ENCODE data around the gene LCE5A.
A peak's percentile ranks its signal among the peaks of the same experiment; 100 is the strongest.

Gene LCE5A, protein sequence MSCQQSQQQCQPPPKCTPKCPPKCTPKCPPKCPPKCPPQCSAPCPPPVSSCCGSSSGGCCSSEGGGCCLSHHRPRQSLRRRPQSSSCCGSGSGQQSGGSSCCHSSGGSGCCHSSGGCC

DNA sequence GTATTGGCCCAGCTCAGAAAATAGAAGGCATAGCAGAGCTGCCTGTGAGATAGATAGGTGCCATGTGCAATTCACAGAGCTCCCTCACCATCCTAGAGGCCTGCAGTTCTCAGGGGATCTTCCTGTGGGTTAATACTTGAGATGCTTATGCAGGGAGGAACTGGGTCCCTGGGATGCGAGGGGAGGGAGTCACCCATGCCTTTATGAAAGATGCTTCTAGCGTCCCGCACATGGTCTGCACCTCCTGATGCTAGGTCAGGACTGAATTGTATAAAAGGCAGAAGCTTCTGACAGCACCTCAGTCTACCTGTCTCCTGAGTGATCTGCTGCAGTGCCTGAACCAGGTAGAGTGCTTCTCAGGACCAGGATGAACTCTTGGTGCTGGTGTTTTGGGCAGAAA, at the start of gene LCE5A:
LCE5A (plus strand) TSS at position 301 of the 400 bp plus-strand sequence. CDS start 732 bp downstream, outside the sequence.
- TF ChIP-seq, protein P1, sequence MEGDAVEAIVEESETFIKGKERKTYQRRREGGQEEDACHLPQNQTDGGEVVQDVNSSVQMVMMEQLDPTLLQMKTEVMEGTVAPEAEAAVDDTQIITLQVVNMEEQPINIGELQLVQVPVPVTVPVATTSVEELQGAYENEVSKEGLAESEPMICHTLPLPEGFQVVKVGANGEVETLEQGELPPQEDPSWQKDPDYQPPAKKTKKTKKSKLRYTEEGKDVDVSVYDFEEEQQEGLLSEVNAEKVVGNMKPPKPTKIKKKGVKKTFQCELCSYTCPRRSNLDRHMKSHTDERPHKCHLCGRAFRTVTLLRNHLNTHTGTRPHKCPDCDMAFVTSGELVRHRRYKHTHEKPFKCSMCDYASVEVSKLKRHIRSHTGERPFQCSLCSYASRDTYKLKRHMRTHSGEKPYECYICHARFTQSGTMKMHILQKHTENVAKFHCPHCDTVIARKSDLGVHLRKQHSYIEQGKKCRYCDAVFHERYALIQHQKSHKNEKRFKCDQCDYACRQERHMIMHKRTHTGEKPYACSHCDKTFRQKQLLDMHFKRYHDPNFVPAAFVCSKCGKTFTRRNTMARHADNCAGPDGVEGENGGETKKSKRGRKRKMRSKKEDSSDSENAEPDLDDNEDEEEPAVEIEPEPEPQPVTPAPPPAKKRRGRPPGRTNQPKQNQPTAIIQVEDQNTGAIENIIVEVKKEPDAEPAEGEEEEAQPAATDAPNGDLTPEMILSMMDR (IDR thresholded peaks at IDR 0.05; ENCODE audit: low read depth, low read length, missing control alignments) = no peak
- Histone ChIP-seq H3K27ac (no peak within 1 kb of the TSS), H3K27me3 (replicated peaks) (peaks cover 6% of the 10 kb centered on the region), H3K4me3 (ENCODE audit: low read depth, low read length) (no peak within 1 kb of the TSS), H3K36me3 (replicated peaks) (no peaks in the 10 kb centered on the region)
- in situ Hi-C loops (cut with HindIII; ENCODE audit: low pct_ligation_motif_present, low sequenced_read_pairs) = no loop called here
- DNase-seq = no peak

DNA sequence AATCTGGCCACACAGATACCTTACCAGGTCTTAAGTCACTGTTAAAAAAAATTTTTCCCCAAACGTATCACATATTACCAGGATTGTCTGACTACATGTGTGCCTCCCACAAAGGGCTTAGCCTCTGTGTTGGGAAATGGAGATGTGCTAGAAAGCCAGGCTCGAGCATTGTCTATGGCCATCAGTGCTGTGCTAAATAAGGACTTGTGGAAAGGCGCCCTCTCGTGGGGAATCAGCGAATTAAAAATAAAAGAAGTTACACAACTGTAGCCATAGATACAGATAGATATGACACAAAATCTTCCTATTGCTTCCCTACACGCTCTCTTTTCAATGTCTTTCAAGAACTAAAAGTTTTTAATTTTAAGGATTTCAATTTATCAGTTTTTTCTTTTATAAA, 49.1 kb upstream of the LCE5A start:
- no peak overlapping the region for H3K4me3 ChIP-seq (ENCODE audit: low read depth, low read length)
- TF ChIP-seq, protein P1 (IDR thresholded peaks at IDR 0.05; ENCODE audit: low read depth, low read length, missing control alignments) = peak; percentile 72
- in situ Hi-C loops (cut with HindIII; ENCODE audit: low pct_ligation_motif_present, low sequenced_read_pairs) = no loop called here
- H3K36me3 ChIP-seq (replicated peaks) = no peaks in the 10 kb centered on the region
- H3K27me3 ChIP-seq (replicated peaks) = no peaks in the 10 kb centered on the region
- DNase-seq = peak; percentile 66
- H3K27ac ChIP-seq = no peak overlapping the region

DNA sequence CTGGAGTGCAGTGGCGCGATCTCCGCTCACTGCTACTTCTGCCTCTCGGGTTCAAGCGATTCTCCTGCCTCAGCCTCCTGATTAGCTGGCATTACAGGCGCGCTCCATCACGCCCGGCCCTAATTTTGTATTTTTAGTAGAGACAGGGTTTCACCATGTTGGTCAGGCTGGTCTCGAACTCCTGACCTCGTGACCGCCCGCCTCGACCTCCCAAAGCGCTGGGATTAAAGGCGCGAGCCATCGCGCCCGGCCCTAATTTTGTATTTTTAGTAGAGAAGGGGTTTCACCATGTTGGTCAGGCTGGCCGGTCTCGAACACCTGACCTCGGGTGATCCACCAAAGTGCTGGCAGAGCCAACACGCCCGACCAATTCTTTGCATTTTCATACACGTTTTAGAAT, 48.0 kb upstream of the LCE5A start:
- in situ Hi-C loops (cut with HindIII; ENCODE audit: low pct_ligation_motif_present, low sequenced_read_pairs) = no loop called here
- TF ChIP-seq, protein P1 (IDR thresholded peaks at IDR 0.05; ENCODE audit: low read depth, low read length, missing control alignments) = no peak
- Histone ChIP-seq H3K27me3 (replicated peaks) (no peaks in the 10 kb centered on the region), H3K27ac (no peak overlapping the region), H3K36me3 (replicated peaks) (no peaks in the 10 kb centered on the region), H3K4me3 (ENCODE audit: low read depth, low read length) (no peak overlapping the region)
- DNase-seq = no peak

DNA sequence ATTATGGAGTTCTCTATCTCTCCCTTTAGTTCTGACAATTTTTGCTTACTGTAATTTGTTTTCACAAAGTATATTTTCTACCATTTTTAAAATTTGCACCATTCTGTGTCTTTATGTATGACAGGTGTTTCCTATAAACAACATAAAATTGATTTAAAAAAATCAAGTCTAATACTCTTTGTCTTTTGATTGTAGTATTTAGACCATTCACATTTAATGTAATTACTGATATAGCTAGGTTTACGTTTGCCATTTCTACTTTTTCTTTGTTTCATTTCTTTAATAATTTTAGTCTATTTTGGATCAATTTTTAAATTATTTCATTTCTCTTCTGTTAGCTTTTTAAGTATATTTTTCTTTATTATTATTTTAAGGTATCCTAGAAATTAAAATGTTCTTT, 44.4 kb upstream of the LCE5A start:
- no peak overlapping the region for H3K4me3 ChIP-seq (ENCODE audit: low read depth, low read length)
- TF ChIP-seq, protein P1 (IDR thresholded peaks at IDR 0.05; ENCODE audit: low read depth, low read length, missing control alignments) = no peak
- in situ Hi-C loops (cut with HindIII; ENCODE audit: low pct_ligation_motif_present, low sequenced_read_pairs) = no loop called here
- no peak for DNase-seq
- no peak overlapping the region for H3K27ac ChIP-seq
- no peaks in the 10 kb centered on the region for H3K36me3 ChIP-seq (replicated peaks)
- no peaks in the 10 kb centered on the region for H3K27me3 ChIP-seq (replicated peaks)

DNA sequence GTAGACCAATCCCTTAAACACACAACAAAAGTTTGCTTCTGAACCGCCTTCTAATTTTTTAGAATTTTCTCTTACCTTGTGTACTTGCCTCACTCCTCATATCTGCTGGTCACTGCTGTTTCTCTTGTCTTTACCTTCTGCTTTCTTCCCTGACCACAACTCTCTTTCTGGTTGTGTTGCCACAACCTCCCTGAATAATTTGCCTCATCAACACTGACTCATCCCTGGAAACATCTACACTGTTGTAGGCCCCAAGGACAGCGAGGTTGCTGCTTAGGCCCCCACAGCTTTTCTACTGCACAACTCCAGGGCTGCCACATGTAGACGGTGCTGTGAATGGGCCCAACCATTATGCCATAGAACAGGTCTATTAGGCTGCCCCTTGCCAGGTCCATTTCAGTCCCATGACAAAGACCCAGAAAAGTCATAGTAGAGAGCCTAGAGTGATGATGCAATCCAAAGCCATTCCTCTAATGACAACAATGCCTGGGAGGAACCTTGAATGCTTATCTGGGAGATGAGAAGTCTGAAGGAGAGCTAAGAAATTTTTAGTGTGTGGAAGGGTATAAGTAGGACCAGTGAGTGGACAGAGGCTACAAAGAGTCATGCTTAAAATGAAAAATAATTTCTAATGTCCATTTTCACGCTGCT, 36.6 kb upstream of the LCE5A start:
- in situ Hi-C loops (cut with HindIII; ENCODE audit: low pct_ligation_motif_present, low sequenced_read_pairs) = no loop called here

More for the DNA sequence above, 36.6 kb upstream of the LCE5A start:
- no peak overlapping the region for H3K4me3 ChIP-seq (ENCODE audit: low read depth, low read length)
- no peak overlapping the region for H3K27ac ChIP-seq
- H3K27me3 ChIP-seq (replicated peaks) = no peaks in the 10 kb centered on the region
- no peaks in the 10 kb centered on the region for H3K36me3 ChIP-seq (replicated peaks)
- DNase-seq = no peak
- TF ChIP-seq, protein P1 (IDR thresholded peaks at IDR 0.05; ENCODE audit: low read depth, low read length, missing control alignments) = no peak

All from brain microvascular endothelial cell (primary cell).